ENCODE data around the gene RPL39. TPM values are rescaled to one million over a fixed set of nuclear protein-coding genes. Genes with fewer than 3 reads are reported as not detected.

The RPL39 gene
- total RNA-seq, 1 donor from 2014 or later = 3,684 TPM

GRCh38 chrX:119745283-119745848 lies 46.1 kb downstream of the RPL39 start:
- Mint-ChIP-seq H3K27ac (no peak overlapping the region), H3K4me3 (no peak overlapping the region), H3K9me3 (no peaks in the 10 kb centered on the region), H3K4me1 (no peaks in the 10 kb centered on the region), H3K36me3 (ENCODE audit: low read depth) (no peaks in the 10 kb centered on the region), H3K27me3 (no peaks in the 10 kb centered on the region)
- ChIA-PET CTCF (interaction anchor here (0.6 kb wide), 1 partner anchor 293 kb away, joined by 3 read pairs; no protein-coding TSS in a partner anchor), POLR2A (interaction anchor here (0.6 to 1.1 kb wide), 3 partner anchors 11 to 56 kb away, joined by 3 to 6 read pairs (median 6); partner anchors contain the start of gene RPL39)
- ATAC-seq (ENCODE audit: low read depth) (no peak), DNase-seq (no peak)
- no peak for TF ChIP-seq CTCF (IDR thresholded peaks at IDR 0.05)
- intact Hi-C loops (cut with micrococcal nuclease) = no loop called here

- CTCF ChIA-PET = interaction anchor here (1.3 kb wide), 1 partner anchor 15 kb away, joined by 3 read pairs; no protein-coding TSS in a partner anchor
- Mint-ChIP-seq H3K4me3 (no peak overlapping the region), H3K27me3 (no peaks in the 10 kb centered on the region), H3K27ac (no peak overlapping the region), H3K9me3 (no peaks in the 10 kb centered on the region), H3K36me3 (ENCODE audit: low read depth) (no peaks in the 10 kb centered on the region), H3K4me1 (no peaks in the 10 kb centered on the region)
- intact Hi-C loops (cut with micrococcal nuclease) = no loop called here
- DNase-seq (no peak), ATAC-seq (ENCODE audit: low read depth) (no peak)
- POLR2A ChIA-PET = no interaction called here
- TF ChIP-seq CTCF (IDR thresholded peaks at IDR 0.05) = no peak
Measured at GRCh38 chrX:119738742-119739141, 52.7 kb downstream of the RPL39 start.

Other genes with a start within 250 kb of the RPL39 start
- 27.5 and 32.0 TPM in 2 replicates for gene STEEP1, start 226.2 kb downstream of the RPL39 start, total RNA-seq
- gene UBE2A, start 217.1 kb downstream of the RPL39 start, total RNA-seq = 65.9 and 73.5 TPM in 2 replicates
- gene NKRF, start 185.2 kb downstream of the RPL39 start, total RNA-seq = 21.5 and 22.6 TPM in 2 replicates
- 330 and 338 TPM in 2 replicates for gene SEPTIN6, start 98.5 kb downstream of the RPL39 start, total RNA-seq
- 9.7 and 9.9 TPM in 2 replicates for gene SOWAHD, start 33.0 kb downstream of the RPL39 start, total RNA-seq
- gene UPF3B, start 61.3 kb upstream of the RPL39 start, total RNA-seq = 14.0 and 15.9 TPM in 2 replicates
- gene RNF113A, start 80.1 kb upstream of the RPL39 start, total RNA-seq = 27.1 and 28.1 TPM in 2 replicates
- 65.3 and 88.0 TPM in 2 replicates for gene NDUFA1, start 80.2 kb upstream of the RPL39 start, total RNA-seq
- not detected in 2 replicates for gene AKAP14, start 104.3 kb upstream of the RPL39 start, total RNA-seq
- 11.6 and 11.9 TPM in 2 replicates for gene NKAP, start 152.1 kb upstream of the RPL39 start, total RNA-seq